Stimulated activated CD8-positive, alpha-beta memory T cell treated with anti-CD3 and anti-CD28 coated beads, Interleukin-7, amount 100 ng/mL, for 4 hours (primary cell): ENCODE measurements around the gene SLMAP.

Source experiments
- DNase-seq, 2 donors: peaks; one replicate each; pipeline ENCODE4 v3.0.0-alpha.2; 2020; ENCODE audit warnings: low read depth in 2 of 2

The SLMAP gene

DNA sequence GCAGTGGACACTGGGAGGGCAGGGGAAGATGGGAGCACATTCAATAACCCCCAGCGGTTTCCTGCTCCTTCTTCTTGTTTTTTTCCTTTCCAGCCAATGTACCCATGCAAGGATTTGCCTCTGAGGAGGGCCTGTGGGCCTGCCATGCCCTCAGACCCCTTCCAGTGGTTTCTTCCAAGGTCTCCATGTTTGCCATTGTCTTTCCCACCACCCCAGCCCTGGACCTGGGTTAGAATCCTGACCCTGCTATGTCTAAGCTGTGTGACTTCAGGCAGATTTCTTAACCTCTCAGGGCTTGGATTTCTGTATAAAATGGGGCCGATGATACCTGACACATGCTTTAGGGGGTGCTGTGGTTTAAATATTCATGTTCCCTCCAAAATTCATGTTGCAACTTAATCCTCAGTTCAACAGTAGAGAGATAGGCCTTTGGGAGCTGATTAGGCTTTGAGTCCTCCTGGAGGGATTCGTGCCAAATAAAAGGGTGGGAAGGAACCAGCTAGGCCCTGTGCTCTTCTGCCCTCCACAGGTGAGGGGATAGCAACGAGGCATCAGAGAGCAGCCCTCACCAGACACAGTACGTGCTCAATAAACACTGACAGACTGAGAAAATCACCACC lies 205.8 kb downstream of the SLMAP start:
- no peak for DNase-seq

DNA sequence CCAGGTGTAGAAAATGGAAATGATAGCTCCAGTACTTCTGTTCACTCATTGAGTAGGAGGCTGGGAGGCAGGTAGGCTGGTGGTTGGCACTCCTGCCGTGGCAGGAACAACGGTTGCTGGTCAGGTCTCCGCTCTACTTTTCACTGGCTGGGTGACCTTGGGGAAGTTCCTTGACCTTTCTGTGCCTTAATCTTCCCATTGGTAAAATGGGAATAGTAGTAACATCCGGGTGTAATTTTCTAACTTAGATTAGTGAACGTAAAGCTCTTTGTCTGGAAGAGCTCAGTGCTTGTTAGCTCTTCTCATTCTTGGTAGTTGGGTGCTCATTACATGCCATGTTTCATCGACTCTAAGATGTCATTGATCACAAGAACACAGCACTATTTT lies 206.3 kb downstream of the SLMAP start:
- no peak for DNase-seq

DNA sequence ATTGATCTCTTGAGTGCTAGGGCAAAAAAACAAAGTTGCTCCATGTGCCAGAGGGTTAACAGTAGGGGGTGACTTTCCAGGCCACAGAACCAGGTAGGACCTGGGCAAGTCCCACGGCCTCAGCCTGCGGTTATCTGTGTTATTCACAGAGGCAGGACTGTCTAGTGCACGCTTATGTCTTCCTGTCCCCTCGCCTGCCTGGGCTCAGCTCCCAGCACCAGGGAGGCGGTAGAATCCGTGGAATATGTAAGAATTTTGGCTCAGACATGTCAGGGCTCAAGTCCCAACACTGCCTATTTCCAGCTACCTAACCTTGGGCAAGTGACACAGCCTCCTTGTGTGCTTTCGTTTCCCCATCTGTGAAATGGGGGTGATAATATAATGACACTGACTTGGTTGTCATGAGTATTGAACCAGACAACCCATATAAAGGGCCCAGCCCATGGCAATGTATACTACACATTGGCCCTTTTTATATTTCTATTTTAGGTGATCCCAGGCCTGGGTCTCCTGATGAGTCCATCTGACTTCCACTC lies 207.8 kb downstream of the SLMAP start:
- no peak for DNase-seq

DNA sequence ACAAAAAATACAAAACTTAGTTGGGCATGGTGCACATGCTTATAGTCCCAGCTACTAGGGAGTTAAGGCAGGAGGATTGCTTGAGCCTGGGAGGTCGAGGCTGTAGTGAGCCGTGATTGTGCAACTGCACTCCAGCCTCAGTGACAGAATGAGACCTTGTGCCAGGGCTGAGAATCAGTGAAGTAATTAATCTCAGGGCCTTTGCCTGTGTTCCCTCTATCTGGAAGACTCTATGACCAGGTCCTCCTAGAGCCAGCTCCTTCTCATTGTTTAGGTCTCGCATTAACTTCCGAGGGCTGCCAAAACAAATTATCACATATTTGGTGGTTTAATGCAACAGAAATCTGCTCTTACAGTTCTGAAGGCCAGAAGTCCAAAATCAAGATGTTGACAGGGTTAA lies 210.7 kb downstream of the SLMAP start:
- DNase-seq, result no peak

DNA sequence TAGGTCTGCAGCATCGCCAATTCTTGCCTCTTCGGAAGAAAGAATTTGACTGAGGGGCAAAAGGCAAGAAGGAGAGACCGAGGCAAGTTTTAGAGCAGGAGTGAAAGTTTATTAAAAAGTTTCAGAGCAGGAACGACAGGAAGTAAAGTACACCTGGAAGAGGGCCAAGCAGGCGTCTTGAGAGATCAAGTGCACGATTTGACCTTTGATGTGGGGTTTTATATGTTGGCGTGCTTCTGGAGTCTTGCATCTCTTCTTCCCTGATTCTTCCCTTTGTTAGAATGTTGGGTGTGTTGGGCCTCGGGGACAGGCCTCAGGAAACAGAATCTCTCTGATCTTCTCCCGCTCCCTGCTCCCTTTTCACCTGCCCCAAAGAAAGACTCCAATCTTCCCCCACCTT lies 211.5 kb downstream of the SLMAP start:
- DNase-seq, result no peak

DNA sequence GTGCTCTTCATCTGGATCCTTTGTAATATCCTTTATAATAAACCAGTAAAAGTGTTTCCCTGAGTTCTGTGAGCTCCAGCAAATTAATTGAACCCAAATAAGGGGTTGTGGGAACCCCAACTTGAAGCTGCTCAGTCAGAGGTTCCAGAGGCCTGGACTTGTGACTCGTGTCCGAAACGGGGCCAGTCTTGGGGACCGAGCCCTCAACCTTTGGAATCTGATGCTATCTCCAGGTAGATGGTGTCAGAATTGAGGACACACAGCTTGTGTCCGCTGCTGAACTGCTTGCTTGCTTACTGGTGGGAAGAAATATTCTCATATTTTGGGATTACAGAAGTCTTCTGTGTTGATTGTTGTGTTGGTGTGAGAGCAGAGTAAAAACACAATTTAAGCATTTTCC lies 212.4 kb downstream of the SLMAP start:
- no peak for DNase-seq

DNA sequence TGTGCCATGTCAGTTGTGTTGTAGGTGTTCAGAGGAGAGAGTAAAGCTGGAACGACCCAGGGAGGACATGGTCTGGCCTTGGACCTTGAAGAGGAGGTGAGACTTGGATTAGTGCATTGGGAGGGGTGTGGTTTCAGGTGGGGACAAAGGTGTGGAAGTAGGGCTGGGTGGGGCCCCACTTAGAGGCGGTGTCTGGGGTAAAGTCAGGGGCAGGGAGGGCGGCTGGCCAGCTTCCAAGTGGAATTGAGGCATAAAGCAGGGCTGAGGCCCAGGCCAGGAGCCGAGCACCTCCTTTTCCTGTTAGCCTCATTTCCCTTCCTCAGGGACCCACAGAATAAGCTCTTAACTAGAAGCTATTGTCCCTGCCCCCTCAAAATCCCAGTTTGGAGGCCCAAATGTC lies 215.9 kb downstream of the SLMAP start:
- DNase-seq, result no peak

DNA sequence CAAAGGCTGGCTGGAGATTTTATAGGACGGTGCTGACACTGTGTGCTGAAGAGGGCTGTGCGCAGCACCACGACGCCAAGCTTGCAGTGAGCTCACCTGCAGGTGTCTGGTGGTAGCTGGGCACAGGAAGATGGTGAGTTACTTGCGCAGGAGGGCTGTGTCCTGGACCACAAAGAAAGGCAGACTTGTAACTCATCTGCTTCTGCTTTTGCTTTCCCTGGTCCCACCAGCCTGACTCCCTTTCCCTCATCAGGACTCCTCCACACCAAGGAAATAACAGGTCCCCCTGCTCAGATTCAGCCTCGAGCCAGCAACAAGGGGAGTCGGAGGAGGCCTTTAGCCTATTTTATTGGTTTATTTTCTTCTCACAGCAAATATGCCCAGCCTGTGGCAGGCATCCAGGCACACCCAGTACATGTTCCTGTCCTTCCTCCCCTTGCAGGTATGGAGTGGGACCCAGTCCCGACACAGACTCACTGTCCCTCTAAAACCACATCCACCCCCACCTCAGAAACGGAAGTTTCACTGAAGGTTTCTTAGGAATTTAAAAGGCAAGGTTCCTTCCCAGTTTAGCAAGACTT lies 216.5 kb downstream of the SLMAP start:
- no peak for DNase-seq

DNA sequence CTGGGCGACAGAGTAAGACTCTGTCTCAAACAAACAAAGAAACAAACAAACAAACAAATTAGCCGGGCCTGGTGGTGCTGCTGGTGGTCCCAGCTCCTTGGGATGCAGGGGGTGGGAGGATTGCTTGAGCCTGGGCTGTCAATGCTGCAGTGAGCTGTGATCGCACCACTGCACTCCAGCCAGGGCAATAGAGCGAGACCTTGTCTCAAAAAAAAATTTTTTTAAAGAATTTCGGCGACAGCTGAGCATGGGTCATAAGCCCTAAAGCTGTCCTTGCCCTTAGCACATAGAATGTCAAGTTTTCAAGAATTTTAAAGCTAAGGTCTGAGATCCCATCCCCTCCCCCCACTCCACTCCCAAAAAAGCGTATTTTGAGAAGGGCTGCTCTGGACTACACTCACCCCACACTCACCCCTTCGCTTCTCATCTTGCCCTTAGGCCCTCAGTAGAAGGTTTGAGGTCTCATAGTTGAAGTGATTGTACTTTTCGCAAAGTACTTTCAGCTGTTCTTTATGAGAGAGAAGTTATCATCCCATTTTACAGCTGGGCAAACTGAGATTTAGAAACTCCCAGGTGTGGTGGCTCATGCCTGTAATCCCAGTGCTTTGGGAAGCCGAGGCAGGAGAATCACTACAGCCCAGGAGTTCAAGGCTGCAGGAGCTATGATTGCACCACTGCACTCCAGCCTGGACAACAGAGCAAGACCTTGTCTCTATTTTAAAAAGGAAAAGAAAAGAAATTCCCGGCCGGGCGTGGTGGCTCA lies 217.8 kb downstream of the SLMAP start:
- no peak for DNase-seq

DNA sequence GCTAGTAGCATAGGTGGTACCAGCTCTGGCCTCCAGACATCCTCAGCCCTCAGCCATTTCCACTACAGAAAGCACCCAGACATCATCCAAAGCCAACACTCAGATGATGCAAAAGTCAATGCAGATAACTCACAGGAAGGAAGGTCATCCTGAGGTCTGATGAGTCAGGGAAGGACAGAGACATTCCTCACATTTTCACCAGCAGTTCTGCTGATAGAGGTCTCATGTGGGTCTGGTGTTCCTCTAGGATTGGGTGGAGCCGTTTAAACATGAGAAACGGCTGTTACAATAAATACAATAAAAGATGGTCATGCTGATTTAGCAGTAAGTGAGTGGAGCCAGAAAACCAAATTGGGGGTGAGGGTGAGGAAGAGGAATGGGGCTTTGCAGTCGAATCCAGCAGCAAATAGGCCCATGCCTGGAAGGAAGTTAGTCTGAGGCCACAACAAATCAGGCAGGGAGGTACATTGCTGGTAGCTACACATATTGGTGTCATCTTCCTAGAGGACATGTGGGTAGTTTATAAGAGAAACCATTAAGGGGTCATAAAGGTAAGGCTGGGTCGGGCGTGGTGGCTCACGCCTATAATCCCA lies 218.8 kb downstream of the SLMAP start:
- DNase-seq, result no peak

DNA sequence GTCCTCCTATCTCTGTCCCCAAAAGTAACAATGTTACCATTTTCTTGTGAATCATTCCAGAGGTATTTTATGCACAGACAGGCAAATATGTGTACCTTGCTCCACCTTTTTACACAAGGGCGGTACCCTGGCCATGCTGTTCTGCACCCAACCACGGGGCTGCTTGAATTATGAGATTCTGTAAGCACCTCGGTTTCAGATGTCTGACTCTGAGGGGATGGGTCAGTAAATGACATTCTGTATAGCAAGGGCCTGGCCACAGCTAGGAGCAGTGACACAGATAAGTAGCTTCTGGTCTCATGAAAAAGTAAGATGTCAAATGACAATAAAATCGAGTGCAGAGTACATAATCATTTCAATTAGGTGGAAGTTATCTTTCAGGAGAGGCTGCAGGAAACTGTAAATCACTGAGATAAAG lies 221.7 kb downstream of the SLMAP start:
- DNase-seq, result no peak

DNA sequence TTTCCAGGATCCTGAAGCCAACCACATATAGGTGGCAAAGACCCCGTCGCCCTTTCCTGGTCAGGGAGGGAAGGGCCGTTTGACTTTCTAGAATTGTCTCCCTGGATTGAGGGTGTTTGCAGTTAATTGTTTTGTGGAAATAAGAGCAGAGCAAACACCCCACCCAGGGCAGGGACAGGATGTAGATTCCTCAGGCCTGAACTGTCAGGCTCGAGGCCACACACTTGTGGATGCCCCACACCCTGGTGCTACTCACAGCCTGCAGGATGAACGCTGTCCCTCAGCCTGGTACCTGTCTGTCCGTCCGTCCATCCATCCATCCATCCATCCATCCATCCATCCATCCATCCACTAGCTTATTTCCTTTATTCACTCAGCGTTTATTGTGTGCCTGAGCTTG lies 222.2 kb downstream of the SLMAP start:
- no peak for DNase-seq
